SK-N-SH (cell line): Measurements from ENCODE around the gene ADAMTS17.

Experiments used
- EZH2phosphoT487 ChIP-seq: fragments of 200-600 bp; sonication (generic); IDR thresholded peaks from 2 replicates; pipeline ENCODE4 v1.6.1; 2017; ENCODE audit warnings: low read depth, mixed run types, mild to moderate bottlenecking, antibody characterized with exemption, moderate library complexity, borderline replicate concordance
- FOXM1 ChIP-seq: IDR thresholded peaks from 2 replicates; pipeline ENCODE4 v1.4.0; 2012; ENCODE audit warnings: low read depth, mild to moderate bottlenecking
- GABPA ChIP-seq: IDR thresholded peaks from 2 replicates; pipeline ENCODE4 v1.4.0; 2012; ENCODE audit warnings: low read depth, mild to moderate bottlenecking
- POLR2AphosphoS5 ChIP-seq: IDR thresholded peaks from 2 replicates; pipeline ENCODE4 v1.6.1; 2012; ENCODE audit warnings: low read depth, low read length
- TF ChIP-seq, protein P1 (sequence below): fragments of 200-600 bp; sonication (generic); IDR thresholded peaks from 2 replicates; pipeline ENCODE4 v1.6.1; 2017; ENCODE audit warnings: antibody characterized with exemption, mild to moderate bottlenecking, moderate library complexity
- TF ChIP-seq, protein P2 (sequence below): IDR thresholded peaks from 2 replicates; pipeline ENCODE4 v1.4.0; 2012; ENCODE audit warnings: low read depth
- TF ChIP-seq, protein P3 (sequence below): fragments of 150-350 bp; IDR thresholded peaks from 2 replicates; pipeline ENCODE4 v1.6.1; 2017; ENCODE audit warnings: antibody characterized with exemption, low read length, low read depth, borderline replicate concordance

- TF ChIP-seq POLR2AphosphoS5, result no peak
- no peak for TF ChIP-seq FOXM1
- TF ChIP-seq, protein P1, sequence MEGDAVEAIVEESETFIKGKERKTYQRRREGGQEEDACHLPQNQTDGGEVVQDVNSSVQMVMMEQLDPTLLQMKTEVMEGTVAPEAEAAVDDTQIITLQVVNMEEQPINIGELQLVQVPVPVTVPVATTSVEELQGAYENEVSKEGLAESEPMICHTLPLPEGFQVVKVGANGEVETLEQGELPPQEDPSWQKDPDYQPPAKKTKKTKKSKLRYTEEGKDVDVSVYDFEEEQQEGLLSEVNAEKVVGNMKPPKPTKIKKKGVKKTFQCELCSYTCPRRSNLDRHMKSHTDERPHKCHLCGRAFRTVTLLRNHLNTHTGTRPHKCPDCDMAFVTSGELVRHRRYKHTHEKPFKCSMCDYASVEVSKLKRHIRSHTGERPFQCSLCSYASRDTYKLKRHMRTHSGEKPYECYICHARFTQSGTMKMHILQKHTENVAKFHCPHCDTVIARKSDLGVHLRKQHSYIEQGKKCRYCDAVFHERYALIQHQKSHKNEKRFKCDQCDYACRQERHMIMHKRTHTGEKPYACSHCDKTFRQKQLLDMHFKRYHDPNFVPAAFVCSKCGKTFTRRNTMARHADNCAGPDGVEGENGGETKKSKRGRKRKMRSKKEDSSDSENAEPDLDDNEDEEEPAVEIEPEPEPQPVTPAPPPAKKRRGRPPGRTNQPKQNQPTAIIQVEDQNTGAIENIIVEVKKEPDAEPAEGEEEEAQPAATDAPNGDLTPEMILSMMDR, result no peak
- TF ChIP-seq EZH2phosphoT487, result no peak
- no peak for TF ChIP-seq GABPA
- TF ChIP-seq, protein P2, sequence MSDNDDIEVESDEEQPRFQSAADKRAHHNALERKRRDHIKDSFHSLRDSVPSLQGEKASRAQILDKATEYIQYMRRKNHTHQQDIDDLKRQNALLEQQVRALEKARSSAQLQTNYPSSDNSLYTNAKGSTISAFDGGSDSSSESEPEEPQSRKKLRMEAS, result no peak
- TF ChIP-seq, protein P3, sequence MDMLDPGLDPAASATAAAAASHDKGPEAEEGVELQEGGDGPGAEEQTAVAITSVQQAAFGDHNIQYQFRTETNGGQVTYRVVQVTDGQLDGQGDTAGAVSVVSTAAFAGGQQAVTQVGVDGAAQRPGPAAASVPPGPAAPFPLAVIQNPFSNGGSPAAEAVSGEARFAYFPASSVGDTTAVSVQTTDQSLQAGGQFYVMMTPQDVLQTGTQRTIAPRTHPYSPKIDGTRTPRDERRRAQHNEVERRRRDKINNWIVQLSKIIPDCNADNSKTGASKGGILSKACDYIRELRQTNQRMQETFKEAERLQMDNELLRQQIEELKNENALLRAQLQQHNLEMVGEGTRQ, result no peak
Measured at GRCh38 chr15:100002086-100002620, 339.6 kb downstream of the ADAMTS17 start.
